GM19324 (cell line): ENCODE data around the gene BFSP2.

Source experiments
- ATAC-seq: cut with Tn5 transposase; IDR thresholded peaks from one replicate; pipeline ENCODE4 v1.9.1; 2021; ENCODE audit warnings: mild to moderate bottlenecking, moderate library complexity; ENCODE audit not compliant: unreplicated experiment, low FRiP score

BFSP2 gene

DNA sequence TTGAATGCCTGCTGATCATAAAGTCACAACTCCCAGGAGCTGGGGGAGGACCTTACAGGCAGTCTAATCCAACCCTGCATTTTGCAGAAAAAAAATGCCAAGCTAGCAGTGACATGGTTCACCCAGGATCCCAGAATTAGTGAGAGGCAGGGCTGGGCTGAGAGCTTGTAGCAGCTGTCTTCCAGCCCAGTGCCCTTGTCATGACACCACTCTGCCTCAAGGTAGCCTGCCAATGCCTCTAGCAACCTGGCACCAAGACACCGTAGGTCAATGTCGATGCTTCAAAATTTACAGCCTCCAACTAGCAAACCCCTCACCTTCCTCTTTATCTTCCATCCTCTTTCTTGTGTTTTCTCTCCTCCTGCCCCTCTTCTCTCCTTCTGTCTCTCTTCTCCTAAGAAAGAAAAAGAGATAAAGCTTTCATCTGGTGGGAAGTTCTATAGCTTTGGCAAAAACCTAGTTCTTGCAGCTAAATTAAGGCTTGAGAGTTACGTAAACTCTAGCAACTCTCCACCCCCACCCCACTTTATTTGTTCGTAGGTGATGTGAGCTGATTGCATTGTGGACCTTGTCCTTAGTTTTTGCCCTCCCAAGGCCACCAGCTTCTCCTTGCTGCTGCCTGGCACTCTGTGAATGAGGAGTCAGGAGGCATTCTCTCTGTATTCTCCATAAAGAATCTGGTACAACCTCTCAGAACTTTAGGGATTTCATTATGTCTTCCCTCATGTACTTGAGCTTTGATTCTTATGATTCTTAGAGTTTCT, 18.3 kb upstream of the BFSP2 start:
- no peak for ATAC-seq

- ATAC-seq, result no peak
Observed at GRCh38 chr3:133383175-133383574, 16.7 kb upstream of the BFSP2 start.

GRCh38 chr3:133383741-133384140, 16.1 kb upstream of the BFSP2 start:
- ATAC-seq, result no peak

DNA sequence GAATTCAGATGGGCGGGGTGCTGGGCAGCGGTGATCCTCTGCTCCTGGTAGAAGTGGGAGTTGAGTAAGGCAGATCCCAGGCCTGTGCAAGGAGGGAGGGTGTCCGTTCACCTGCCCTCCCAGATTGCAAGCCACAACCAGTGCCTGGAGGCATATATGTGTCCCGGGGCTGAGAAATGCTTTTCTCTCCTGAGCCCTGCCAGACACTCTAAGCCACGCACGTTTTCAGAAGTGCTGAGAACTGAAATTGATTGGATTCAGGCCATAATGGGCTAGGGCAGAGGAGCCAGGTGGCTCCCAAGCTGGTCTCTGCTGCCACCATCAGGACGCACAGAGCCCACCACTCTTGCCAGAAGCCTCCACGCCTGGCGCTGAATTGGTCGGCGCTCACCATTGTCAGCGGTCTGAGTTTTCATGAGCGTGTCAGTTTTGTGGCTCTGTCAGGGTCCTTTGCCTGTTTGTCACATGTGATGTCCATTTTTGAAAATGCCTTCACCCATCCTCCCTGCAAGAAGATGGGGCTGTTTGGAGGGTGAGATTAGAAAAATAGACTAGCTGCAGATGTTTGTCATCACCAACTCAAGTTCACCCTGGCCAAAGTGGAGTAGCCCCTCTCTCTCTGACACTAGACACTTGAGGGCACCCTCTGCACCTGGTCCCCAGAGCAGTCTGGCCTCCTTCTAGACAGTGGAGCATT, 15.4 kb upstream of the BFSP2 start:
- peak; percentile 84 for ATAC-seq

GRCh38 chr3:133386876-133387275, 13.0 kb upstream of the BFSP2 start:
- no peak for ATAC-seq

DNA sequence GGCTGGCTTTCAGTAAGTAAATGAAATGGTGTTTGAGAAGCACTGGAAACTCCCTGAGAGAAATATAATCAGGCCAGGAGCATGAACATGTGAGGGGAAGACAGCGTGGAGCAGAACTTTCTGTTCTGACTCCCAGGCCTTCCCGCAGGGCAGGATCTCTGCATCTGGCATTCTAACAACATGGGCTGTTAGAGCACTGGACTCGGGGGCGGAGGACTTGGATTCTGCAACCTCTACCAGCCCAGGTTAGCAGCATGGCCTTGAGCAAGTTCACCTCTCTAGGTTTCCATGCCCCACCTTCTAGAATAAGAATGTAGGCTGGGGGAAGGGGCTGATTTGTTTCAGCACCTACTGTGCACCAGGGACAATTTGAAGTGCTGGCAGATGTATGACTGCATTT, 12.5 kb upstream of the BFSP2 start:
- no peak for ATAC-seq

GRCh38 chr3:133388696-133389395, 11.0 kb upstream of the BFSP2 start:
- no peak for ATAC-seq

DNA sequence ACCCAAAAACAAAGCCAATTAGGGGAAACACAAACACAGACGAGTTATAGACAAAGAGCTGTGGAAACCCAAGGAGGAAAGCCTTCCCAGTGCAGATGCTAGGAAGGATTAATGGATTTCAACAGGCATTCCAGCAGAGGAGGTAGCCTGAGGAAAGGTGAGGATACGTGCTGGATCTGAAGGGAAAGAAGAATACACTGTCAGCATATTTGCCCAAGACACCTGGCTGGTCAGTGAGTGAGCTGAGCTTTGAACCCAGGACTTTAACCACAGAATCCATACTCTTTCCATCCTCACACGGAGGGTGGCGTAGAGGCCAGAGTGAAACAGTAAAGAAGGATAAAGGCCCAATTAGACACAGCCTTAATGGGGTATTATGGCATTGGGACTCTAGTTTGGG, 9.1 kb upstream of the BFSP2 start:
- no peak for ATAC-seq

DNA sequence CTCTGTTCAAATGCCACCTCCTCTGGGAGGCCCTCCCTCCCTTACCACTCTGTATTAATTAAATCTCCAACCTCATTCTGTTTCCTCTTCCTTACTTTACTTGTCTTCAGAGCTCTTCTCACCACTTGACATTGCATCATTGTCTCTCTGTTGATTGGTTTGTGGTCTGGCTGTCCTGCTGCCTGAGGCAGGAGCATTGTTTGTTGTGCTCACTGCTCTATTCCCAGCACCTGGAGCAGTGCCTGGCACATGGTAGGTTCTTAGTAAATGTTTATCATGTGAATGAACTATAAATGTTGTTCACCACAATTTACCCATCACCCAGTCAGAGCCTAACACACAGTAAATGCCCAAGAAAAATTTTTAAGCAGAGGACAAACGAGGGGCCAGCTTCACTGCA, 6.7 kb upstream of the BFSP2 start:
- no peak for ATAC-seq

GRCh38 chr3:133393691-133394474, 6.0 kb upstream of the BFSP2 start:
- ATAC-seq, result no peak

- no peak for ATAC-seq
Observed at GRCh38 chr3:133394561-133395311, 5.1 kb upstream of the BFSP2 start.

DNA sequence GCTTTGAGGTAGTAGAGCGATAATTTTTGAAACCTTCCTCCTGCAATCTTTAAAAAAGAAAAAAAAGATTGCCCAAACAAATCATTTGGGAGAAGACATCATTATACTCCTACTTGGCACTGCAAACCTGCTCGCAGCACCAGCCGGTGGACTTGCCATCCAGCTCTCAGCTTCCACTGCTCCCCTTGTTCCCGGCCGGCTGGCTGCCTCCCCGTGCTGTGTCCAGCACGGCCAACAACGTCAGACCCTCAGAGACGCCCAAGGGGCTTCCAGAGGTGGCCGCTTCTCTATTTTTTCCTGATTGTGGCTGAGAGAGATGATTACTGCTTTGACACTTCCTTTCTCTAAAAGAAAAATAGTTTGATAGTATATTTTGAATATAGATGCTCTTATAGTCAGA, 3.0 kb upstream of the BFSP2 start:
- no peak for ATAC-seq

GRCh38 chr3:133401374-133402135, 1.7 kb downstream of the BFSP2 start:
- no peak for ATAC-seq

DNA sequence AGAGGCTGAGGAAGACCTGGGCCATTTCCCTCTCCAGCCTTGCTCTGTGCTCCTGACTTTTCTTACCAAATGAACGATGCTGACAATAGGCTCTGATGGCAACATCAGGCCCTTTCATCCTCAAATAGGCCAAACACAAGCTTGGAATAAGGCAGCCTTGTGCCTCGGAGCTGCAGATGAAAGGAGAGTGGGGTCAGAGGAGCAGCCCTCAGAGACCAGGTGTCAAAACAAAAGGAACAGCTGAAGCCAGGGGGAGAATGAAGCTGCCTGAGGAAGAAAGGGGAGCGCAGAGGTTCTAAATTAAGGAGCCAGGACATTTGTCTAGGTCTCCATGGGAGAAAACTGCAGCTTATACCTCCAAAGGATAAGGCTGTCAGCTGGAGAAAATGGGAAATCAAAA, 5.1 kb downstream of the BFSP2 start:
- no peak for ATAC-seq

- ATAC-seq, result no peak
Observed at GRCh38 chr3:133408366-133408765, 8.5 kb downstream of the BFSP2 start.

GRCh38 chr3:133408961-133409360, 9.1 kb downstream of the BFSP2 start:
- no peak for ATAC-seq

- no peak for ATAC-seq
Observed at GRCh38 chr3:133410191-133410892, 10.5 kb downstream of the BFSP2 start.

GRCh38 chr3:133412183-133413132, 12.6 kb downstream of the BFSP2 start:
- ATAC-seq, result no peak
